H7 (cell line): Measurements from ENCODE around the gene POU5F1. TPM values are rescaled to one million over a fixed set of nuclear protein-coding genes. Genes with fewer than 3 reads are reported as not detected.

Experiments used
- total RNA-seq: library from RNA; depleted of rRNA; stranded (reverse); fragments of >200 nt; shearing (Covaris generic); gene quantifications from 2 replicates; pipeline ENCODE4 v1.2.3, GENCODE V29; 2014; rRNA removed

Gene POU5F1
- total RNA-seq, 1 experiment from 2014 or later = 4,433 TPM

Other genes starting within 250 kb of the POU5F1 start
- not detected in 2 replicates for gene SFTA2, start 238.5 kb downstream of the POU5F1 start, total RNA-seq
- not detected in 2 replicates for gene MUCL3, start 229.7 kb downstream of the POU5F1 start, total RNA-seq
- gene MUC21, start 187.0 kb downstream of the POU5F1 start, total RNA-seq = not detected in 2 replicates
- gene MUC22, start 160.2 kb downstream of the POU5F1 start, total RNA-seq = not detected in 2 replicates
- not detected in 2 replicates for gene C6orf15, start 58.1 kb downstream of the POU5F1 start, total RNA-seq
- gene PSORS1C1, start 55.9 kb downstream of the POU5F1 start, total RNA-seq = 0.10 TPM in 1 of 2 replicates, not detected in the other
- gene CDSN, start 50.2 kb downstream of the POU5F1 start, total RNA-seq = not detected in 2 replicates
- gene PSORS1C2, start 31.6 kb downstream of the POU5F1 start, total RNA-seq = 0.07 TPM in 1 of 2 replicates, not detected in the other
- 54.0 and 74.8 TPM in 2 replicates for gene CCHCR1, start 12.9 kb downstream of the POU5F1 start, total RNA-seq
- 26.8 and 34.3 TPM in 2 replicates for gene TCF19, start 12.1 kb downstream of the POU5F1 start, total RNA-seq
- 33.7 and 34.7 TPM in 2 replicates for gene HLA-C, start 101.4 kb upstream of the POU5F1 start, total RNA-seq
- gene HLA-B, start 186.5 kb upstream of the POU5F1 start, total RNA-seq = 7.3 and 27.3 TPM in 2 replicates
- gene MICA, start 232.9 kb upstream of the POU5F1 start, total RNA-seq = 12.0 and 14.7 TPM in 2 replicates